Neural cell (in vitro differentiated cells): ENCODE results near the gene POU2F3. TPM values are rescaled to one million over a fixed set of nuclear protein-coding genes. Genes with fewer than 3 reads are reported as not detected.

ENCODE experiments used
- H2AFZ ChIP-seq: fragments of 200-600, 300-800 bp; sonication (generic), shearing (Covaris generic); 2 replicates; pipeline ENCODE4 v1.6.0; 2014; ENCODE audit warnings: low read depth, mild to moderate bottlenecking, antibody characterized with exemption, low read length, moderate library complexity
- H3F3A ChIP-seq: fragments of 200-600 bp; shearing (Covaris generic); 2 replicates; pipeline ENCODE4 v1.6.1; 2016; ENCODE audit warnings: mild to moderate bottlenecking, moderate library complexity, mixed read lengths, antibody characterized with exemption, low read length; ENCODE audit not compliant: insufficient read depth, poor library complexity, severe bottlenecking
- H3K27ac ChIP-seq: fragments of 200-600, 300-800 bp; sonication (generic), shearing (Covaris generic); 2 replicates; pipeline ENCODE4 v1.5.1; 2014; ENCODE audit warnings: mild to moderate bottlenecking, low read length, moderate library complexity
- H3K27me3 ChIP-seq: fragments of 300-800, 200-600 bp; sonication (generic), shearing (Covaris generic); 2 replicates; pipeline ENCODE4 v1.6.0; 2014; ENCODE audit warnings: mild to moderate bottlenecking, low read depth, low read length, moderate library complexity; ENCODE audit not compliant: insufficient read depth
- H3K36me3 ChIP-seq: fragments of 300-800, 200-600 bp; sonication (generic), shearing (Covaris generic); 2 replicates; pipeline ENCODE4 v1.5.1; 2014; ENCODE audit warnings: mild to moderate bottlenecking, antibody characterized with exemption, low read length, moderate library complexity; ENCODE audit not compliant: insufficient read depth
- H3K4me2 ChIP-seq: fragments of 300-800, 200-600 bp; sonication (generic), shearing (Covaris generic); 2 replicates; pipeline ENCODE4 v1.6.0; 2014; ENCODE audit warnings: mild to moderate bottlenecking, low read length
- H3K4me3 ChIP-seq: fragments of 300-800, 200-600 bp; sonication (generic), shearing (Covaris generic); 2 replicates; pipeline ENCODE4 v1.5.1; 2014; ENCODE audit warnings: mild to moderate bottlenecking, low read length, moderate library complexity
- H3K79me2 ChIP-seq: fragments of 200-600 bp; shearing (Covaris generic); replicated peaks from 2 replicates; pipeline ENCODE4 v1.6.0; 2014; ENCODE audit warnings: mild to moderate bottlenecking, low read length, moderate library complexity; ENCODE audit not compliant: insufficient read depth
- H3K9ac ChIP-seq: fragments of 300-800, 200-600 bp; sonication (generic), shearing (Covaris generic); 2 replicates; pipeline ENCODE4 v1.6.1; 2016; ENCODE audit warnings: mild to moderate bottlenecking, low read length, mixed read lengths
- H3K9me2 ChIP-seq: fragments of 200-600 bp; shearing (Covaris generic); 2 replicates; pipeline ENCODE4 v1.6.1; 2016; ENCODE audit warnings: mild to moderate bottlenecking, low read length, mixed read lengths; ENCODE audit not compliant: insufficient read depth
- H3K9me3 ChIP-seq: fragments of 200-600, 300-800 bp; sonication (generic), shearing (Covaris generic); 2 replicates; pipeline ENCODE4 v1.6.1; 2016; ENCODE audit warnings: mild to moderate bottlenecking, mixed run types, low read length, moderate library complexity, mixed read lengths
- H4K20me1 ChIP-seq: fragments of 200-600 bp; shearing (Covaris generic); 2 replicates; pipeline ENCODE4 v1.6.1; 2016; ENCODE audit warnings: mild to moderate bottlenecking, mixed run types; ENCODE audit not compliant: insufficient read depth
- CTCF ChIP-seq: fragments of 450-650 bp; IDR thresholded peaks from 2 replicates; pipeline ENCODE4 v1.5.1; 2014; ENCODE audit warnings: antibody characterized with exemption, mild to moderate bottlenecking, moderate library complexity; ENCODE audit not compliant: poor library complexity, severe bottlenecking
- EP300 ChIP-seq: fragments of 450-650 bp; conservative IDR thresholded peaks from 2 replicates; pipeline ENCODE4 v1.6.1; 2014; ENCODE audit warnings: antibody characterized with exemption, mild to moderate bottlenecking, moderate library complexity; ENCODE audit not compliant: poor library complexity, severe bottlenecking
- EZH2 ChIP-seq: fragments of 200-600, 300-800 bp; shearing (Covaris generic), sonication (generic); IDR thresholded peaks from 2 replicates; pipeline ENCODE4 v1.6.1; 2014; ENCODE audit warnings: antibody characterized with exemption, low read length, borderline replicate concordance, mild to moderate bottlenecking; ENCODE audit not compliant: insufficient read depth, poor library complexity, severe bottlenecking
- MXI1 ChIP-seq: fragments of 450-650 bp; conservative IDR thresholded peaks from 2 replicates; pipeline ENCODE4 v1.6.1; 2014; ENCODE audit warnings: antibody characterized with exemption, mild to moderate bottlenecking; ENCODE audit not compliant: poor library complexity, severe bottlenecking
- POLR2AphosphoS5 ChIP-seq: IDR thresholded peaks from 2 replicates; pipeline ENCODE4 v1.6.1; 2012
- RAD21 ChIP-seq: fragments of 450-650 bp; conservative IDR thresholded peaks from 2 replicates; pipeline ENCODE4 v1.6.1; 2014; ENCODE audit warnings: antibody characterized with exemption, mild to moderate bottlenecking, moderate library complexity
- REST ChIP-seq: IDR thresholded peaks from 2 replicates; pipeline ENCODE4 v1.6.1; 2012; ENCODE audit warnings: borderline replicate concordance
- SMC3 ChIP-seq: fragments of 450-650 bp; conservative IDR thresholded peaks from 2 replicates; pipeline ENCODE4 v1.6.1; 2014; ENCODE audit warnings: antibody characterized with exemption, mild to moderate bottlenecking, moderate library complexity; ENCODE audit not compliant: poor library complexity
- TAF1 ChIP-seq: IDR thresholded peaks from 2 replicates; pipeline ENCODE4 v1.6.1; 2012; ENCODE audit warnings: low read depth
- polyA plus RNA-seq: library from polyadenylated mRNA; depleted of rRNA; stranded (reverse); fragments of >200 nt; gene quantifications from 2 replicates; pipeline ENCODE4 v1.2.3, GENCODE V29; 2014

Gene POU2F3
- polyA plus RNA-seq, 1 donor from 2014 or later, result not detected

DNA sequence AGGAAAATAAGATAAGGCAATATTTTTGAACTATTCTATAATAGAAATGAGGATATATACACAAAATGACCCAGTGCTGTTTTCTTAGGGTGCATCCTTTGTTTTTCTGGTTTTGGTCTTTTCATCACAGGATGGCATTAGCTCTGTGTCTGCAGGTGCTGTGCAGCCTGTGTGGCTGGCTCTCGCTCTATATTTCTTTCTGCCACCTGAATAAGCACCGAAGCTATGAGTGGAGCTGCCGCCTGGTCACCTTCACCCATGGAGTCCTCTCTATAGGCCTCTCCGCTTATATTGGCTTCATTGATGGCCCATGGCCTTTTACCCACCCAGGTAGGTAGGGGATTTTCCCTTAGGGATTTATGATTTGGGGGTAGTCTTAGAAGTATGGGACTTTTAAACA, 87.4 kb downstream of the POU2F3 start:
- Histone ChIP-seq H3K9me2 (no peaks in the 10 kb centered on the region), H3K4me3 (peak overlapping the region; percentile 81)
- TF ChIP-seq MXI1 (no peak), TAF1 (no peak), RAD21 (no peak), SMC3 (no peak), EP300 (no peak), REST (no peak), EZH2 (no peak), CTCF (no peak), POLR2AphosphoS5 (no peak)

DNA sequence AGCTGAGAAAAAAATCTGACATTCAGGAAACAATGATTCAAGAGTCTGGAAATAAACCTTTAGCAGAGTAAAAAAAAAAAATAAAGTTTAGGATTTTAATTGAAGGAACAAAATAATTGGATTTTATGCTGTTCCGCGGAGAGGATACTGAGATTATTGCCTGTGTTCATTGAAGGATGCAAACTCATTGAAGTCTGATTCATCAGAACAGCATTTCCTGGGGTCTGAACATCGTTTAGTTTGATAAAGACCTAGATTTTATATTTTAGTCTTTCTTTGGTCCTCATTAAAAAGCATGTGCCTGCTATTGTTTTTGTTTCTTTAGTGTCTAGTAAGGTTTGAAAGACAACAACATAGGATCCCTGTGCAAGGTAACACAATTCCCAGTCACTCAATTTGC, 89.6 kb downstream of the POU2F3 start:
- H3K36me3 ChIP-seq, result no peaks in the 10 kb centered on the region
- H3K9me3 ChIP-seq, result no peaks in the 10 kb centered on the region
- H2AFZ ChIP-seq, result no peak overlapping the region
- H4K20me1 ChIP-seq, result no peaks in the 10 kb centered on the region
- no peak overlapping the region for H3K4me3 ChIP-seq
- no peaks in the 10 kb centered on the region for H3K9me2 ChIP-seq
- no peak overlapping the region for H3K4me2 ChIP-seq
- H3K79me2 ChIP-seq, result peaks cover 6% of the 10 kb centered on the region
- H3F3A ChIP-seq, result peaks cover 2% of the 10 kb centered on the region
- TF ChIP-seq EP300, result no peak
- TF ChIP-seq TAF1, result no peak
- TF ChIP-seq CTCF, result no peak
- no peak for TF ChIP-seq MXI1
- TF ChIP-seq EZH2, result no peak
- no peak for TF ChIP-seq POLR2AphosphoS5
- no peak for TF ChIP-seq RAD21
- no peak for TF ChIP-seq SMC3
- TF ChIP-seq REST, result no peak
- no peaks in the 10 kb centered on the region for H3K27me3 ChIP-seq
- H3K27ac ChIP-seq, result no peak overlapping the region
- no peak overlapping the region for H3K9ac ChIP-seq

More for the DNA sequence above, 87.4 kb downstream of the POU2F3 start:
- Histone ChIP-seq H3K9ac (no peak overlapping the region), H3K9me3 (no peaks in the 10 kb centered on the region), H3K27ac (no peak overlapping the region), H3F3A (peaks cover 5% of the 10 kb centered on the region), H3K27me3 (no peaks in the 10 kb centered on the region), H4K20me1 (no peaks in the 10 kb centered on the region), H3K36me3 (no peaks in the 10 kb centered on the region), H3K79me2 (peaks cover 6% of the 10 kb centered on the region), H2AFZ (no peak overlapping the region), H3K4me2 (peak overlapping the region; percentile 71)
